DMS114 treated with DMSO at 0.1 percent for 48 hours (cell line): ENCODE measurements around the gene PRICKLE2.

Experiments
- DNase-seq: peaks from one replicate; lab custom pipeline; 2025; ENCODE audit not compliant: unreplicated experiment; lab: John Stamatoyannopoulos, UW

PRICKLE2 gene

DNA sequence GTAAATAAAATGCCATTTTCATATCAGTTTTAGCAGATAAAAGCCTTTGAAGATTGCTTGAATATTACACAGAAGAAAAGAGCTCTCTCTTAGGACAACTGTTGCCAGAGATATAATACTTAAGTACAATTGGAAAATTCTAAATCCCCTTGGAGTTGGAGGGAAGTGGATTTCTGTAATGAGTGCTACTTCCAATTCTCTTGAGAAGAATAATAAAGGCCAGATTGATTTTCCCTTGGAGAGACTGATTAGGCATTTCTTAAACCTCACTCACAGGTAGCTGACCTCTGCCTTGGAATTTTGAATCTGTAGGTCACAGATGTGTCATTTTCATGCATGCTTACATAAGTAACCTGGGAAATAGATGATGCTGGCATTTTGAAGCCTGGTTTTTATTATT lies 172.1 kb downstream of the PRICKLE2 start:
- no peak for DNase-seq

DNA sequence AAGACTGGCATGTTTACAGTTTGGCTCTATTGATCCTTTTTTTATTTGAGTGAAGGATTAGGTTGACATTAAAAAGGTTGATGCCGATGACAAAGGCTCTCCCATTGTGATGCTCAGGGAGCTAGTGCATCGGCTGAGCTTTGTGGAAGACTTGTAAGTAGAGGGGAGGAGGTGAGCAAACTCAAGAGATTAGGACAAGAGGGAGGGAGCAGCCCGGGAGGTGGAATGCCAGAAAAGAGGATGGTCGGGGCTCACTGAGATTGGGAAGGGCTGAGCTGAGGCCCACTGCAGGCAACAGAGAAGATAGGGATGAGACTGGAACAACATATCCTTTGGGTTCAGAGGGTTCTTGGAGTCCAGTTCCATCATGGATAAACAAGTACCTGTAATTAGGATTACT lies 175.4 kb downstream of the PRICKLE2 start:
- no peak for DNase-seq

DNA sequence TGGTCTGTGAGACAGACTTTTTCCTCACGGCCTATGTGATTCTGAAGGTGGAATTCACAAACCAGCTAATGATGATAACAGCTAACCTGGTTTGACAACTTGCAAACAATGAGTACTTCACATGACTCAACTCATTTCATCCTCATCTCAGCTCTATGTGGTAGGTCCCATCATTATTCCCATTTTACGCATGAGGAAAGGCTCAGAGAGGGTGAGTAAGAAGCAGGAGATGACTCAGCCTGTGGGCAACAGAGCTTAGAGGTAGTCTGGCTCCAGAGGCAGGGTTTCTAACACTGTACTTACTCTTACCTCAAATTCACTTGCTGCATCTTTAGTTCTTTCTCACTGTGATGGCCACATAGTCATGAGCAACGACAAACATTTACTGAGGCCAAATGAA lies 176.1 kb downstream of the PRICKLE2 start:
- no peak for DNase-seq

DNA sequence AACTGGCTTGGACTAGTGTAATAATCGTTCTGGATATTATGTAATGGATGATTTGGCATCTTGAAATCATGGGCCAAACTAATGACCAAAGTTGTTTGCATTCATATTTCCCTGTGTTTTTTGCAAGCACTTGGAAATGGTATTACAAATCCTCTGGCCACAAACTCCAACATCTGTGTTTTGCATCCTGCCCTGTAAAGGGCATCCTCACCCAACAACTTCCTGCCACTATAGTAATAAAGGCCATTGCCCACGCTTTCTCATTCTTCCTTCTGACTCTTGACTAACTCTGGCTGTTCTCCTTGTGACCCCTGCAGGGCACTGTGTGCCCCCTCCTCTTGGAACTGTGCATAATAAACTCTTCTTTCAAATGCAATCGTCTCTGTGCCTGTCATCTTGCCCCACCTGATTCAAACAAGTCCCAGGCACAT lies 176.6 kb downstream of the PRICKLE2 start:
- no peak for DNase-seq

DNA sequence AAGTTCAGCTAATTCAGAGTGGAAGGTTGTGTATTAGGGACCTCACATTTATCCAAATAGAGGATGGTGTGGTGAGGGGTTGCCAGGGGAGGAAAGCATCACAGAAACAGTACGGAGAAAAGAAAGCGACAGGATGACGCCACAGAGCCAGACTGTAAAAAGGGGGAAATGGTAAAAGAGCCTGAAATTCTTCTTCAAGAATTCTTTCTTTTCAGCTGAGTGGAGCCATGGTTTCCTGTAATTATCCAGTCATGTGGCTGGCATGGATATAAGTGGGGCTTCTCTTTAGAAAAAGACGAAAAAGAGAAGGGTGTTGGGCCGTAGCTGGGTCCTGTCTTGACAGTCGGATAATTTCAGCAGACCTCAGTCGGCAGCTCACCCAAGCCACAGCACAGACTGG lies 177.5 kb downstream of the PRICKLE2 start:
- DNase-seq = no peak

DNA sequence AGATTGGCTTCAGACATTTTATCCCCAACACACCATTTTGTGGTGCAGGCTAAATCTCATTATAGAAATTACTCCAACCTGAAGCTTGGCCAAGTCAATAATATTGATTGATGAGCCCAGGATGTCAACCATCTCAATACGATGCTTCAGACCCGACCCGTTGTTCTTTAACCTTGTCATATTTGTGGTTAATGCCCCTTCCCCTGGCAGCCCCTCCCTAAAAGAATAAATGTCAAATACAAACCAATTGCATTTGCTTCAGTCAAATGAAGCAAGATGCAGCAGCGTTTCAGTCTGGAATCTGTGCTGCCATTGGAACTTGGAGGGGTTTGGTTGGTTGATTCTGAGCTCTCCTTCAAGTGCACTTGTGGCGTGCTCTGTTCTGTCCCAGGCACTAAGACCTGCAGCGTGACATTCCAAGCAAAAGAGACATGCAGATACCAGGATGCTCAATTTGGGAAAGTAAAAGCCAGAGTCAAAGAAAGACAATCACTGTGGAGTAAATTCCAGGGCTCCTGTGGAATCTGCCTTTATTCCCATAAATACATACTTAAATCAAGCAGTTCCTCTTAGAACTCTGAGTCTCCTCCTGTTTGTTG lies 178.2 kb downstream of the PRICKLE2 start:
- DNase-seq = no peak

DNA sequence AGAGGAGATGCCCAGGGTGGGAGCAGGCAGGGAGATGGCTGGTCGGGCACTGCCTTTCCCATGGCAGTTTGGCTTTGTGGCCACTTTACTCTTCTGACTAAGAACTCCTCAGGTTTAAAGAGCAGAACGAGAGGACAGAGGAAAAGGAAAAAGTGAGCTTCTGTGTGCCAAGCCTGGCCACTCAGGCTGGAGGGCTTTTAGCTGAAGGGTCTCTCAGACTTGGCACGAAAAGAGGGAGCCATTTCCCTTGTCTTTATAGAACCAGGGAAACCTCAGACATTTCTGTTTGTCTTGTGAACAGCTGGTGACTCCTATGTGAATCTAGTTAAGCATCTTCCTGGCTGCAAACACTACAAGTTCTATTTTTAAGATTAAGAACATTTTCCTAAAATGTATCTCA lies 178.7 kb downstream of the PRICKLE2 start:
- no peak for DNase-seq

DNA sequence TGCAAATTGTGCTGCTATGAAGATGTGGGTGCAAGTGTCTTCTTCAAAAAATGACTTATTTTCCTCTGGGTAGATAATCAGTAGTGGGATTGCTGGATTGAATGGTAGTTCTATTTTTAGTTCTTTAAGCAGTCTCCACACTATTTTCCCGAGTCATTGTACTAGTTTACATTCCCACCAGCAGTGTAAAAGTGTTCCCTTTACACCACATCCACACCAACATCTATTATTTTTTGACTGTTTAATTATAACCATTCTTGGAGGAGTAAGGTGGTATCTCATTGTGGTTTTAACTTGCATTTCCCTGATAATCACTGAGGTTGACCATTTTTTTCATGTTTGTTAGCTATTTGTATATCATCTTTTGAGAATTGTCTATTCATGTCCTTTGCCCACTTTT lies 182.3 kb downstream of the PRICKLE2 start:
- no peak for DNase-seq
